Anterior cingulate cortex (tissue), 58 donors: ENCODE data around the gene PAPPA2.
"Not testable (repeated sequence)": the region's sequence is repeated elsewhere in the genome, so short reads cannot be mapped to it uniquely, and the experiment has no call there.

Experiments used
- DNase-seq, 58 donors: peaks; one replicate each; lab custom pipeline; 2025; lab: John Stamatoyannopoulos, UW

Gene PAPPA2

GRCh38 chr1:176745945-176746344, 283.0 kb downstream of the PAPPA2 start:
- no peak for DNase-seq

DNA sequence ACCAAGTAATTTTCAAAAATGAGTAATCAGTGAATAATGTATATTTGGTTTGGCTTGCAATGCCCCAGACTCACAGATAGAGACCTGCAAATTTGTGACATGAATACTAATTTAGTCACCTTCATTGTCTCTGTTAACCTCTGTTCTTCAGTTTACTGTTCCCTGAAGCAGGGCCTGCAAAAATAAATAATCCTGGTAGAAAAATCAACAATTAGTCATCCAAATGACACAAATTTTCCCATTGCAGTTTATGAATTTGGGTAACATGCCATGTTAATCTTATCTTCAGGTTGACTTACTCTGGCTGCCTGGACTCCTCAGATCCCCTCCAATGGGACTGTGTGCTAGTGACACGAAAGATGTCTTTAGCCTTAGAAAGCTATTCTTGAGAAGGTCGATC, 289.5 kb downstream of the PAPPA2 start:
- no peak for DNase-seq

DNA sequence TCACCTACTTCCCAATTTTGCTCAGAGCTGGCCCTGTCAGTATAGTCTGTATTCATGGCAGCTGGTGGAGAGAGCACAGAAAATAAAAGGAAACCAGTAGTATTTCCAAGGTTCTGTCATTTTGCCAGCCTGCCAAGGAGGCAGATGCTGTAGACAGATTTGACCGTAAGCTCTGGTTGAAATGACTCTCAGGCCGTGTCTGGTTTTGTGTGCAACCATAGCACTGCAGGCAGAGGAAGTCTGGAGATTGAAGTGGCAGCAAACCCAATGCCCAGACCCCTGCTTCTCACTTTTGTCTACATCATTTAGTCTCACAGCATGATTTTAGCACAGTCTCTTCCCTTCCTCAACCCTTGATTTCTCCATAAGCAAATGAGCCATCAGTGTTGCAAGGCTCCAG, 291.7 kb downstream of the PAPPA2 start:
- peak in 3 of 58 donors; percentile 1 to 4 (median 2) for DNase-seq

- not testable (repeated sequence) for DNase-seq
These were observed 293.8 kb downstream of the PAPPA2 start for GRCh38 chr1:176756817-176757216.

GRCh38 chr1:176765608-176766007, 302.6 kb downstream of the PAPPA2 start:
- no peak for DNase-seq

DNA sequence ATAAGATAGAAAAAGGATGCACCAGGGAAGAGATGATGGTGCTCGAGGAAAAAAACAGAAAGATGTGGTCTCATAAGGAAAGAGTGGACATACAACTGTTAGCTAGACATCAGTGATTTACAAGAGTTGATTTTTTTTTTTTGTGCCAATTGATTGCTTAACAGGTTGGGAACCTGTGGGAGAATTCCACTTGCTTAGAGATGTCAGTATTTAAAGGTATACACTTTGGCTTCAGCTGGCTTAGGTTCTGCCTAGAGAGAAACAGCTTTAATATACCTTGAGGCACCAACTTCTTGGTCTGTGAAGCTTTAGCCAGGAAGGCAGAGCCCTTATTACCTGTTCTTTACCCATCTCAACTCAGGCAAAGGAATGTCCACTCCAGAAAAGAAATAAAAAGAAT, 303.8 kb downstream of the PAPPA2 start:
- no peak for DNase-seq

- DNase-seq, result no peak
These were observed 304.8 kb downstream of the PAPPA2 start for GRCh38 chr1:176767714-176768136.

- no peak for DNase-seq
These were observed 305.6 kb downstream of the PAPPA2 start for GRCh38 chr1:176768532-176768931.

- DNase-seq, result no peak
These were observed 307.1 kb downstream of the PAPPA2 start for GRCh38 chr1:176770066-176770465.

- DNase-seq, result no peak
These were observed 310.1 kb downstream of the PAPPA2 start for GRCh38 chr1:176773038-176773437.

GRCh38 chr1:176774224-176774623, 311.2 kb downstream of the PAPPA2 start:
- DNase-seq, result no peak

DNA sequence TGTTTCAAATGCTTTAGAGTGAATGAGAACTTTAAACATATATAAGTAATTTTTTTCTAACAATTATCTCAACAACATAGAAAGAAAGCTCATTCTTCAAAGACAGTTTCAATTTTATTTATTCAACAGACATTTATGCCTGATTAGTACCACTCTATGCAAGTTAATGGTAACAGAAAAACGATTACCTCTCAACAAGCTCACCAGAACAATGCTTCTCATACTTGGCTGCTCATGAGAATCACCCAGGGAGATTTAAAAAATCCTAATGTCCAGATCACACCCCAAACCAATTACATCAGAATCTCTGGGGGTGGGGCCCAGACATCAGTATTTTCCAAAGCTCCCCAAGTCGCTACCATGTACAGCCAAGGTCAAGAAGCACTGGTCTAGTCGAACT, 312.4 kb downstream of the PAPPA2 start:
- DNase-seq, result no peak

GRCh38 chr1:176775996-176776395, 313.0 kb downstream of the PAPPA2 start:
- no peak for DNase-seq

- DNase-seq, result no peak
These were observed 315.1 kb downstream of the PAPPA2 start for GRCh38 chr1:176778056-176778455.

DNA sequence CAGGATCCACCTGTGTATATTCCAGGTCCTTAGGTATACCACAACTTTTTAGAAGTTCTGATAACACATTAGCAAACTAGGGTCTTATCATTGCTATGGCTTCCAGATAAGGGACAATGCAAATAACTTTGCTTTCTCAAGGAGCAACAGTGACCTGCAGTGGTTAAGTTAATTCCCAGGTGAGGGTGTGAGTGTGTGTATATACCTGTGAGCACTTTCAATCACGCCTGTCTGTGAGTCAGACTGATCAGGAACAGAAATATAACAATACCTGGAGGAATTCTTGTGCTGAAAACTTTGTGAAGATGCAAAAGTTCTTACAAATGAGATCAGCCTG, 317.0 kb downstream of the PAPPA2 start:
- no peak for DNase-seq

DNA sequence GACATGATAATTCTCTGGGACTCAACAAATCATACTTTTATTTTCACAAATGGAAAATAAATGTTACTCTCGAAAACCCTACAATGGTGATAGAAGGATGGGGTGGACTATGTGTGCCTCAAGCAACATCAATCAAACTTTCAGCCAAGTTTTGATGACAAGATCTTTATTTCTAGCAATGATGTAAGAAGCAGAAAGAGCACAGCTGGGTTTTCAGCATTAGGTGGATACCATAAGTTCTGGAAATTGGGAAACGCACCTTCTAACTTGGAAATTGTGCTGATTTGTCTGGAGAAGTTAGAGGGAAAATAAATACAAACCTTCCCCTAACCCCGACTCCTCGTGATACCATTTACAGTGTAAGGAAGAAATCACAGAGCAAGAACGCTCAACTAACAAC, 320.3 kb downstream of the PAPPA2 start:
- DNase-seq, result no peak

- no peak for DNase-seq
These were observed 322.1 kb downstream of the PAPPA2 start for GRCh38 chr1:176785056-176785455.

- no peak for DNase-seq
These were observed 322.8 kb downstream of the PAPPA2 start for GRCh38 chr1:176785791-176786190.

DNA sequence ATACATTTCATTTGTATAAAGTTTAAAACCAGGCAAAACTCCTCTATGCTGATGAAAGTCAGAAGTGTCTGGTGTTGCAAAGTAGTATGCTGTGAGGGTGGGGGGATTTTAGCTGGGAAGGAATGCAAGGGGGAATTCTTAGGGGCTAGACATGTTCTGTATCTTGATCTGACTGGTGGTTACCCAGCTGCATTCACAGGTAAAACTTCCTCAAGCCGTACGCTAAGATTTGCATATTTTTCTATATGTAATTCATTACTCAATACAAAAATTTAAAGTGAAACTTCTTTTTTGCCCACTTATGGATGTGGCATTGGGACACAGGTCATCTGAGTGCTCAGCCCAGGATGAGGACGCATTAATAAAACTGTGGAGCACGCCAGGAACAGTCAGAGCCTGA, 323.3 kb downstream of the PAPPA2 start:
- DNase-seq, result no peak

DNA sequence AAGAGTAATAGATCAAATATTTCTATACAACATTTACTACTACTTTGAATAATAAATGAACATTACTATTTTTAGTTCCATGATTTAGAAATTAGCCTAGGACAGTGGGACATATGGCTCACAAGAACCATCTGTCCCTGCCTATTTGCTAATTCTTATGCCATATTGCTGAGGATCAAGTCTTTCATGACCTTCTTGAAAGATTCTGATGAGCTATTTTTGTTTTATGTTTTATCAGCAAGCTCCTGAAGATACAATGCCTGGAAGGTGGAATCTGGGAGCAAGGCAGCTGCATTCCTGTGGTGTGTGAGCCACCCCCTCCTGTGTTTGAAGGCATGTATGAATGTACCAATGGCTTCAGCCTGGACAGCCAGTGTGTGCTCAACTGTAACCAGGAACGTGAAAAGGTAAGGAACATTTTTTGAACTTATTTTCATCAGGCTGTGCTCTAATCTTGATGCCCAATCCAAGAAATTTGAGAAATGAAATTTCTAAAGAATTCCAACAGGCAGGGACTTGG, 326.7 kb downstream of the PAPPA2 start:
- no peak for DNase-seq

GRCh38 chr1:176790786-176791185, 327.8 kb downstream of the PAPPA2 start:
- no peak for DNase-seq

GRCh38 chr1:176791906-176792305, 328.9 kb downstream of the PAPPA2 start:
- no peak for DNase-seq

DNA sequence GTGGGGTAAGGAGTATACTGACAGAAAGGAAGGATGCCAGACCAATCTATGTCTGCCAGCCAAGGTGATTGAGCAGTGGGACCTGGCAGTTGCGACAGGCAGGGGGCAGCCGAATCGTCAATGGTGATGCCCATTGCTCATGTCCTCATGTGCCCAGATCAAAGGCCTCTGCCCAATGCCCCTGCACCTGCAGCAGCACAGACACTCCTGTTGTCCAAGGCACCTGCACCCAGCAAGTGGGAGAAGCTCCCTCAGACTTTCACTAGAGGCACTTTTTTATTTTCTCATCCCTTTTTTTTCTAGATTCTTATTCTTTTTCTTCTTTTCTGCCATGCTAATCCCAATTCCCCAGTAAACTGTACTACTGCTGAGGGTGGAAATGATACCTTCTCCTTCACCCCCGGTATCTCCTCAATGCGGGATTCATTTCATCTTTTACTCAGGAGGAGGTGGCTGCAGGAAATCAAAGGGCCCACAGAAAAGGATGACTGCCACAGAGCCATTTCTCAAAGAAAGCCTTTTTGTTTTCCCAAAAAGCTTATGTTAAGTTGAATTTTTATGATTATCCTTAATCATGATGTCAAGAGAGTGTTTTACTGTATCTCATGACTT, 332.0 kb downstream of the PAPPA2 start:
- no peak for DNase-seq
